ENCODE results near the gene HK1. TPM values are rescaled to one million over a fixed set of nuclear protein-coding genes. Genes with fewer than 3 reads are reported as not detected.

The HK1 gene
- total RNA-seq, 1 donor from 2014 or later = 182 TPM

GRCh38 chr10:69406816-69407580 lies 128.7 kb downstream of the HK1 start:
- Histone ChIP-seq H3K4me3 (ENCODE audit: low read depth, low read length) (no peak overlapping the region), H3K36me3 (ENCODE audit: control insufficient read depth, insufficient read depth, low read length) (peaks cover 2% of the 10 kb centered on the region), H3K27me3 (ENCODE audit: control insufficient read depth, insufficient read depth, low read length) (no peaks in the 10 kb centered on the region)
- peak; percentile 81 for FAIRE-seq
- TF ChIP-seq, protein P1, sequence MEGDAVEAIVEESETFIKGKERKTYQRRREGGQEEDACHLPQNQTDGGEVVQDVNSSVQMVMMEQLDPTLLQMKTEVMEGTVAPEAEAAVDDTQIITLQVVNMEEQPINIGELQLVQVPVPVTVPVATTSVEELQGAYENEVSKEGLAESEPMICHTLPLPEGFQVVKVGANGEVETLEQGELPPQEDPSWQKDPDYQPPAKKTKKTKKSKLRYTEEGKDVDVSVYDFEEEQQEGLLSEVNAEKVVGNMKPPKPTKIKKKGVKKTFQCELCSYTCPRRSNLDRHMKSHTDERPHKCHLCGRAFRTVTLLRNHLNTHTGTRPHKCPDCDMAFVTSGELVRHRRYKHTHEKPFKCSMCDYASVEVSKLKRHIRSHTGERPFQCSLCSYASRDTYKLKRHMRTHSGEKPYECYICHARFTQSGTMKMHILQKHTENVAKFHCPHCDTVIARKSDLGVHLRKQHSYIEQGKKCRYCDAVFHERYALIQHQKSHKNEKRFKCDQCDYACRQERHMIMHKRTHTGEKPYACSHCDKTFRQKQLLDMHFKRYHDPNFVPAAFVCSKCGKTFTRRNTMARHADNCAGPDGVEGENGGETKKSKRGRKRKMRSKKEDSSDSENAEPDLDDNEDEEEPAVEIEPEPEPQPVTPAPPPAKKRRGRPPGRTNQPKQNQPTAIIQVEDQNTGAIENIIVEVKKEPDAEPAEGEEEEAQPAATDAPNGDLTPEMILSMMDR (IDR thresholded peaks at IDR 0.05; ENCODE audit: insufficient read depth, low read length, severe bottlenecking) = no peak
- DNase-seq (ENCODE audit: low read depth) = no peak

GRCh38 chr10:69407621-69408301 lies 129.5 kb downstream of the HK1 start:
- FAIRE-seq = no peak
- Histone ChIP-seq H3K4me3 (ENCODE audit: low read depth, low read length) (no peak overlapping the region), H3K27me3 (ENCODE audit: control insufficient read depth, insufficient read depth, low read length) (no peaks in the 10 kb centered on the region), H3K36me3 (ENCODE audit: control insufficient read depth, insufficient read depth, low read length) (peaks cover 2% of the 10 kb centered on the region)
- no peak for DNase-seq (ENCODE audit: low read depth)
- TF ChIP-seq, protein P1 (IDR thresholded peaks at IDR 0.05; ENCODE audit: insufficient read depth, low read length, severe bottlenecking) = peak; percentile 17

GRCh38 chr10:69408318-69409175 lies 130.3 kb downstream of the HK1 start:
- no peaks in the 10 kb centered on the region for H3K36me3 ChIP-seq (ENCODE audit: control insufficient read depth, insufficient read depth, low read length)
- FAIRE-seq (no peak), DNase-seq (ENCODE audit: low read depth) (peak; percentile 80)
- TF ChIP-seq, protein P1 (IDR thresholded peaks at IDR 0.05; ENCODE audit: insufficient read depth, low read length, severe bottlenecking) = peak; percentile 69
- H3K4me3 ChIP-seq (ENCODE audit: low read depth, low read length) = peak overlapping the region; percentile 25
- H3K27me3 ChIP-seq (ENCODE audit: control insufficient read depth, insufficient read depth, low read length) = no peaks in the 10 kb centered on the region

- no peak for DNase-seq (ENCODE audit: low read depth)
- Histone ChIP-seq H3K36me3 (ENCODE audit: control insufficient read depth, insufficient read depth, low read length) (no peaks in the 10 kb centered on the region), H3K4me3 (ENCODE audit: low read depth, low read length) (peak overlapping the region; percentile 25), H3K27me3 (ENCODE audit: control insufficient read depth, insufficient read depth, low read length) (no peaks in the 10 kb centered on the region)
- no peak for FAIRE-seq
- TF ChIP-seq, protein P1 (IDR thresholded peaks at IDR 0.05; ENCODE audit: insufficient read depth, low read length, severe bottlenecking) = no peak
Observed at GRCh38 chr10:69409176-69409495, 130.8 kb downstream of the HK1 start.

DNA sequence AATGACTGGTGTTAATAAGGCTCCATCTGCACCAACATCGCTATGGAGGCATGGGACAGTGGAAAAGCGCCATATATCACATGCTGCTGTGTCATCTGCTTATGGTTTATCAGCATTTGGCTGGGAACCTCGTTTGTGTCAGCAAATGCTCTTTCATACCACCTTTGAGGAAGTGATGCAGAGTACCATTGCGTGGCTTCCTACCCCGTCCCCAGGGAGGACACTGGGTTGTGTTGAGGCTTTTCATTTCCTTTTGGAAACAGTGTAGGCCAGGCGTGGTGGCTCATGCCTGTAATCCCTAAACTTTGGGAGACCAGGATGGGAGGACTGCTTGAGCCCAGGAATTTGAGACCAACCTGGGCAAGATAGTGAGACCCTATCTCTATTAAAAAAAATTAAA lies 131.7 kb downstream of the HK1 start:
- no peaks in the 10 kb centered on the region for H3K36me3 ChIP-seq (ENCODE audit: control insufficient read depth, insufficient read depth, low read length)
- DNase-seq (ENCODE audit: low read depth) (no peak), FAIRE-seq (no peak)
- H3K4me3 ChIP-seq (ENCODE audit: low read depth, low read length) = no peak overlapping the region
- no peaks in the 10 kb centered on the region for H3K27me3 ChIP-seq (ENCODE audit: control insufficient read depth, insufficient read depth, low read length)
- TF ChIP-seq, protein P1 (IDR thresholded peaks at IDR 0.05; ENCODE audit: insufficient read depth, low read length, severe bottlenecking) = no peak
